HG03469 (cell line): ENCODE results near the gene AFF1.
"Not testable (repeated sequence)": the region's sequence is repeated elsewhere in the genome, so short reads cannot be mapped to it uniquely, and the experiment has no call there.

Experiments
- ATAC-seq: cut with Tn5 transposase; IDR thresholded peaks from one replicate; pipeline ENCODE4 v1.9.1; 2021; ENCODE audit warnings: mild to moderate bottlenecking, moderate library complexity, moderate number of reproducible peaks; ENCODE audit not compliant: unreplicated experiment

Gene AFF1

GRCh38 chr4:87050596-87050995 lies 115.8 kb downstream of the AFF1 start:
- no peak for ATAC-seq

GRCh38 chr4:87051121-87051713 lies 116.4 kb downstream of the AFF1 start:
- ATAC-seq = no peak

GRCh38 chr4:87052615-87053014 lies 117.8 kb downstream of the AFF1 start:
- no peak for ATAC-seq

GRCh38 chr4:87053176-87053658 lies 118.4 kb downstream of the AFF1 start:
- ATAC-seq = no peak

- ATAC-seq = no peak
Measured at GRCh38 chr4:87053802-87054767, 119.3 kb downstream of the AFF1 start.

GRCh38 chr4:87054900-87055299 lies 120.1 kb downstream of the AFF1 start:
- no peak for ATAC-seq

- ATAC-seq = no peak
Measured at GRCh38 chr4:87055311-87055710, 120.5 kb downstream of the AFF1 start.

GRCh38 chr4:87056881-87057280 lies 122.1 kb downstream of the AFF1 start:
- no peak for ATAC-seq

GRCh38 chr4:87057835-87058355 lies 123.1 kb downstream of the AFF1 start:
- no peak for ATAC-seq

- ATAC-seq = no peak
Measured at GRCh38 chr4:87058356-87059073, 123.7 kb downstream of the AFF1 start.

GRCh38 chr4:87060957-87061356 lies 126.1 kb downstream of the AFF1 start:
- ATAC-seq = no peak

- ATAC-seq = no peak
Measured at GRCh38 chr4:87065021-87065420, 130.2 kb downstream of the AFF1 start.

GRCh38 chr4:87066403-87067123 lies 131.8 kb downstream of the AFF1 start:
- no peak for ATAC-seq

GRCh38 chr4:87067124-87067885 lies 132.5 kb downstream of the AFF1 start:
- ATAC-seq = no peak

- ATAC-seq = no peak
Measured at GRCh38 chr4:87068583-87069021, 133.8 kb downstream of the AFF1 start.

- no peak for ATAC-seq
Measured at GRCh38 chr4:87069037-87069742, 134.4 kb downstream of the AFF1 start.

- no peak for ATAC-seq
Measured at GRCh38 chr4:87071401-87071800, 136.6 kb downstream of the AFF1 start.

GRCh38 chr4:87072545-87072944 lies 137.7 kb downstream of the AFF1 start:
- not testable (repeated sequence) for ATAC-seq
